Measurements from ENCODE around the gene ACSF3.

Gene ACSF3

GRCh38 chr16:89143201-89143741 is 49.6 kb downstream of the ACSF3 start:
- TF ChIP-seq CTCF (IDR thresholded peaks at IDR 0.05; ENCODE audit: insufficient read depth, low read length, missing control alignments) = no peak
- ChIA-PET CTCF (interaction anchor here (1.1 kb wide), 1 partner anchor 24 kb away, joined by 3 read pairs; no protein-coding TSS in a partner anchor), POLR2A (no interaction called here)
- H3K4me3 ChIP-seq (ENCODE audit: low read depth, low read length) = no peak overlapping the region
- DNase-seq (ENCODE audit: low read depth, low spot score) = no peak

DNA sequence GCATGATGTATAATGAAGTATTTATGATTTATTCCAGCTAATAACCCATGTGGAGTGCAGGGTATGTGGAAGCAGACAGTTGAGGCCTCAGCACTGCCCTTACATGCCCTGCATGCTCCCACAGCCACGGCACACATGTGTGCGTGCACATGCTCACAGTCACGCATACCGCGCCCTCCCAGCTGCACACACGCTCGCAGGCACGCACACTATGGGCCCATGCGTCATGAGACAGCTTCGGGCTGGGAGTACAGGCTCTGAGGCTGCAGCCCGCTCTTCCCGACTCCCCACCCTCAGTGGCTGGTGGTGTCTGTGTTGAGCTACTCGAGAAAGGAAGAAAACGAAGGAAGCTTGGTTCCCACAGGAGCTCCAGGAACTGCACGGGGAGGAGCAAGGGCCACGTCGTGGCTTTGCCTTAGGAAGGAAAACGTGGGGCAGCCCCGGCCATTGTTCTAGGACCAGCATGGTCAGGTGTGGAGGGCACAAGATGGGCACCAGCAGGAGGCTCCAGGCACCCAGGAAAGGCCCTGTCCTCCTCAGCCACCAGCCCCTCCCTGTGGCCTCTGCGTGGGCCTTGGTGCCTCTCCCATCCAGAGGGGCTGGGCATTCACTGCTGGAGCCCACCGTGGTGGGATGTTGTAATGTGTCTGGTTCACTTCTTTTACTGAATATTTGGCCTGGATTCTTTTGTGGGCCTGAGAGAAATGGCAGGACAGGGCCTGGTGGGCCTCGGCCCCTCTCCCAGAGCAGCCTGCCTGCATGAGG is 50.4 kb downstream of the ACSF3 start:
- TF ChIP-seq CTCF (IDR thresholded peaks at IDR 0.05; ENCODE audit: insufficient read depth, low read length, missing control alignments) = no peak
- DNase-seq (ENCODE audit: low read depth, low spot score) = no peak
- H3K4me3 ChIP-seq (ENCODE audit: low read depth, low read length) = no peak overlapping the region
- POLR2A ChIA-PET = no interaction called here
- CTCF ChIA-PET = interaction anchor here (1.1 kb wide), 1 partner anchor 23 kb away, joined by 3 read pairs; no protein-coding TSS in a partner anchor

- ChIA-PET CTCF (no interaction called here), POLR2A (no interaction called here)
- no peak for TF ChIP-seq CTCF (IDR thresholded peaks at IDR 0.05; ENCODE audit: insufficient read depth, low read length, missing control alignments)
- no peak for DNase-seq (ENCODE audit: low read depth, low spot score)
- H3K4me3 ChIP-seq (ENCODE audit: low read depth, low read length) = no peak overlapping the region
Observed at GRCh38 chr16:89144681-89145080, 51.0 kb downstream of the ACSF3 start.

DNA sequence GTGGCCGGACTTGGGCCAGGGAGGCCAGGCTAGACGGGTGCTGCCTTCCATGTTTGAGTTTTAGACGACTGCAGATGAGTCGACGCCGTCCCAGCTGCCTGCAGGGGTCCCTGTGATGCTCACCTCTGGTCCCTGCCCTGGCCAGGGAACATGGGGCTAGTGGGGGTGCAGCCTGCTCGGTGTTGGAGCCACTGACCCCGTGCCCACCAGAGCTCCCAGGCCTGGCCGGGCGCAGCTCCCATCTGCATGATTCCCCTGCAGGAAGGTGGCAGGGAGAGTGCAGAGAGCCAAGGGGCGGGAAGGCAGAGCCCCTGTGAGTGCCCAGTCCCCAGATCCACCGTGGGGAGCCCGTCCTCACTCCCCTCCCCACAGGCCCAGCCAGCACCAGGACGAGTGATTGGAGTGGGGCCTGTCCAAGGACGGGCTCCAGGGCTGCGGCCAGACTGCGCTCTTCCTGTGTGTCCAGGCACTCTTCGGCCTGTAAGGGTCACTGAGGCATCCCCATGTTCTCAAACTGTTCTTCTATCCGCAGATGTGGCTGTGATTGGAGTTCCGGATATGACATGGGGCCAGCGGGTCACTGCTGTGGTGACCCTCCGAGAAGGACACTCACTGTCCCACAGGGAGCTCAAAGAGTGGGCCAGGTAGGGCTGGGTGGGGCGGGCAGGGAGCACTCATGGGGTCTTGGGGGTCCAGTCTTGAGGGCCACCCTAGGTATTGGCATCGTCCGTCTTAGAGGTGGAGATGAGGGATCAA is 51.9 kb downstream of the ACSF3 start:
- ChIA-PET CTCF (interaction anchor here (1.4 kb wide), 1 partner anchor 22 kb away, joined by 4 read pairs; no protein-coding TSS in a partner anchor), POLR2A (no interaction called here)
- no peak for DNase-seq (ENCODE audit: low read depth, low spot score)
- TF ChIP-seq CTCF (IDR thresholded peaks at IDR 0.05; ENCODE audit: insufficient read depth, low read length, missing control alignments) = no peak
- no peak overlapping the region for H3K4me3 ChIP-seq (ENCODE audit: low read depth, low read length)

GRCh38 chr16:89146211-89147005 is 52.8 kb downstream of the ACSF3 start:
- no peak for TF ChIP-seq CTCF (IDR thresholded peaks at IDR 0.05; ENCODE audit: insufficient read depth, low read length, missing control alignments)
- ChIA-PET POLR2A (no interaction called here), CTCF (interaction anchor here (0.9 to 1.4 kb wide), 3 partner anchors 15 to 288 kb away, joined by 3 to 4 read pairs (median 3); no protein-coding TSS in a partner anchor)
- H3K4me3 ChIP-seq (ENCODE audit: low read depth, low read length) = no peak overlapping the region
- no peak for DNase-seq (ENCODE audit: low read depth, low spot score)

Measured in AG04449 (cell line).